Measurements from ENCODE around the gene TMPRSS6. TPM values are rescaled to one million over a fixed set of nuclear protein-coding genes. Genes with fewer than 3 reads are reported as not detected.

TMPRSS6 gene
- total and polyA plus RNA-seq, 3 experiments from 2014 or later = 0.16 to 0.68 (median 0.42) TPM

- no peaks in the 10 kb centered on the region for H3K36me3 ChIP-seq (ENCODE audit: insufficient read depth, low read length)
- POLR2A ChIA-PET = interaction anchor here (0.6 kb wide), 1 partner anchor 500 kb away, joined by 3 read pairs; no protein-coding TSS in a partner anchor
- H3K4me3 ChIP-seq (ENCODE audit: low read length) = no peak overlapping the region
- Mint-ChIP-seq H3K9me3 (no peaks in the 10 kb centered on the region), H3K27me3 (peaks cover 0 to 9% of the 10 kb centered on the region in 2 donors), H3K4me1 (peaks cover 8 to 21% (median 15%) of the 10 kb centered on the region in 3 donors), H3K36me3 (no peaks in the 10 kb centered on the region), H3K4me3 (peak overlapping the region in 1 of 7 donors; percentile 35), H3K27ac (peak overlapping the region in 4 of 8 donors; percentile 6 to 85 (median 70))
- H3K4me1 ChIP-seq (ENCODE audit: insufficient read depth, low read length) = no peaks in the 10 kb centered on the region
- CTCF ChIA-PET = interaction anchor here (0.8 to 1.5 kb wide), 2 partner anchors 21 to 123 kb away, joined by 3 to 5 read pairs; no protein-coding TSS in a partner anchor
- no peaks in the 10 kb centered on the region for H3K27me3 ChIP-seq (ENCODE audit: insufficient read depth, low read length, poor library complexity, severe bottlenecking)
- DNase-seq = no peak
- H3K27ac ChIP-seq (ENCODE audit: low read depth, low read length) = no peak overlapping the region
- H3K9me3 ChIP-seq (ENCODE audit: low read length) = no peaks in the 10 kb centered on the region
Measured at GRCh38 chr22:37100589-37101127, 8.9 kb downstream of the TMPRSS6 start.

GRCh38 chr22:37098976-37099591, 10.4 kb downstream of the TMPRSS6 start:
- no peaks in the 10 kb centered on the region for H3K36me3 ChIP-seq (ENCODE audit: insufficient read depth, low read length)
- H3K36me3 Mint-ChIP-seq = peaks cover 0 to 6% (median 0%) of the 10 kb centered on the region in 3 donors
- peaks cover 11 to 21% (median 20%) of the 10 kb centered on the region in 3 donors for H3K4me1 Mint-ChIP-seq
- no peak overlapping the region for H3K4me3 ChIP-seq (ENCODE audit: low read length)
- peak in 1 of 5 donors; percentile 11 for DNase-seq
- H3K27ac Mint-ChIP-seq = peak overlapping the region in 6 of 8 donors; percentile 12 to 73 (median 45)
- peaks cover 5 to 21% of the 10 kb centered on the region in 2 donors for H3K27me3 Mint-ChIP-seq
- no peaks in the 10 kb centered on the region for H3K4me1 ChIP-seq (ENCODE audit: insufficient read depth, low read length)
- no peak overlapping the region for H3K27ac ChIP-seq (ENCODE audit: low read depth, low read length)
- H3K4me3 Mint-ChIP-seq = peak overlapping the region in 1 of 7 donors; percentile 49
- POLR2A ChIA-PET = no interaction called here
- H3K27me3 ChIP-seq (ENCODE audit: insufficient read depth, low read length, poor library complexity, severe bottlenecking) = no peaks in the 10 kb centered on the region
- H3K9me3 Mint-ChIP-seq = no peaks in the 10 kb centered on the region
- no peaks in the 10 kb centered on the region for H3K9me3 ChIP-seq (ENCODE audit: low read length)
- CTCF ChIA-PET = interaction anchor here (0.7 to 1.4 kb wide), 6 partner anchors 11 to 100 kb away, joined by 3 read pairs; partner anchors contain the start of gene TMPRSS6

GRCh38 chr22:37097346-37097745, 12.2 kb downstream of the TMPRSS6 start:
- no peaks in the 10 kb centered on the region for H3K27me3 ChIP-seq (ENCODE audit: insufficient read depth, low read length, poor library complexity, severe bottlenecking)
- H3K27me3 Mint-ChIP-seq = peaks cover 5 to 24% of the 10 kb centered on the region in 2 donors
- no peak overlapping the region for H3K4me3 Mint-ChIP-seq
- POLR2A ChIA-PET = no interaction called here
- DNase-seq = no peak
- no peak overlapping the region for H3K27ac ChIP-seq (ENCODE audit: low read depth, low read length)
- CTCF ChIA-PET = no interaction called here
- H3K9me3 Mint-ChIP-seq = no peaks in the 10 kb centered on the region
- no peaks in the 10 kb centered on the region for H3K36me3 ChIP-seq (ENCODE audit: insufficient read depth, low read length)
- no peak overlapping the region for H3K4me3 ChIP-seq (ENCODE audit: low read length)
- H3K36me3 Mint-ChIP-seq = peaks cover 0 to 6% (median 0%) of the 10 kb centered on the region in 3 donors
- peaks cover 11 to 21% (median 20%) of the 10 kb centered on the region in 3 donors for H3K4me1 Mint-ChIP-seq
- no peak overlapping the region for H3K27ac Mint-ChIP-seq
- H3K9me3 ChIP-seq (ENCODE audit: low read length) = no peaks in the 10 kb centered on the region
- H3K4me1 ChIP-seq (ENCODE audit: insufficient read depth, low read length) = no peaks in the 10 kb centered on the region

DNA sequence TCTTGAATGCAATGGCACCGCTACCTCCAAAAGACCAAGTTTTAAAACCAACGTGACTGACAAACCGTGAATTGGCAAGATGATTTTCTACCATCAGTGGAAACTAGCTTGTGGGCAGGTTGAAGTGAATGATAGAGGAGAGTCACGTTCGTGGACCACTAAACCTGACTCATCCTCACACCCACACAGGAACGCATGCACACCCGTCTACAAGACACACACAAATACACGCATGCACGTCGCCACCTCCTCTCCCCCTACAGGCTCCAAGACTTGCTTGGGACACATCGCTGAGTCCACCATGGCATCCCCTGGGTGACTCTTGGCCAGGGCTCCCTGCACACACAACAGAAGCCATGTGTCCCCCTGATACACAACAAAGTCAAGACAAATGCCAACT, 14.4 kb downstream of the TMPRSS6 start:
- H3K27me3 Mint-ChIP-seq = peaks cover 5 to 24% of the 10 kb centered on the region in 2 donors
- H3K36me3 Mint-ChIP-seq = peaks cover 0 to 6% (median 0%) of the 10 kb centered on the region in 3 donors
- H3K27ac Mint-ChIP-seq = peak overlapping the region in 1 of 8 donors; percentile 64
- Histone ChIP-seq H3K36me3 (ENCODE audit: insufficient read depth, low read length) (no peaks in the 10 kb centered on the region), H3K4me3 (ENCODE audit: low read length) (no peak overlapping the region), H3K27ac (ENCODE audit: low read depth, low read length) (no peak overlapping the region), H3K9me3 (ENCODE audit: low read length) (no peaks in the 10 kb centered on the region), H3K4me1 (ENCODE audit: insufficient read depth, low read length) (no peaks in the 10 kb centered on the region), H3K27me3 (ENCODE audit: insufficient read depth, low read length, poor library complexity, severe bottlenecking) (no peaks in the 10 kb centered on the region)
- H3K4me3 Mint-ChIP-seq = no peak overlapping the region
- no peaks in the 10 kb centered on the region for H3K9me3 Mint-ChIP-seq
- ChIA-PET POLR2A (no interaction called here), CTCF (no interaction called here)
- no peak for DNase-seq
- H3K4me1 Mint-ChIP-seq = peaks cover 6 to 14% (median 13%) of the 10 kb centered on the region in 3 donors

DNA sequence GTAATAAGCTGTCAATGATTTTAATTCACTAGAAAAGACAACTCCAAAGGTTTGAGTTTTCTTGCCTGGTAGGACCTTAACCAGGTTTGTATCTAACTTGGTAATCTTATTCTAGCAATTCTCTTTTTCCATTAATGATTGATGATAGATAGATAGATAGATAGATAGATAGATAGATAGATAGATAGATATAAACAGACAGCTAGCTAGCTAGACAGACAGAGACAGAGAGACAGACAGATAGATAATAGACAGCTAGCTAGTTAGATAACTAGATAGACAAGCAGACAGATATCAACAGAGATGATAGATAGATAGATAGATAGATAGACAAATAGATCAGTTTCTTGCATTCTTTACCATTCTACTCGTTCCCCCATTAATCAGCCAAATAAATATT, 15.3 kb downstream of the TMPRSS6 start:
- CTCF ChIA-PET = no interaction called here
- no peak overlapping the region for H3K27ac Mint-ChIP-seq
- H3K27me3 ChIP-seq (ENCODE audit: insufficient read depth, low read length, poor library complexity, severe bottlenecking) = no peaks in the 10 kb centered on the region
- H3K27me3 Mint-ChIP-seq = peaks cover 8 to 24% of the 10 kb centered on the region in 2 donors
- peaks cover 0 to 6% (median 0%) of the 10 kb centered on the region in 3 donors for H3K36me3 Mint-ChIP-seq
- no peaks in the 10 kb centered on the region for H3K9me3 Mint-ChIP-seq
- POLR2A ChIA-PET = interaction anchor here (0.6 kb wide), 1 partner anchor 15 kb away, joined by 3 read pairs; the partner anchor contains the start of gene TMPRSS6
- peaks cover 6 to 14% (median 13%) of the 10 kb centered on the region in 3 donors for H3K4me1 Mint-ChIP-seq
- no peak overlapping the region for H3K27ac ChIP-seq (ENCODE audit: low read depth, low read length)
- no peak for DNase-seq
- H3K36me3 ChIP-seq (ENCODE audit: insufficient read depth, low read length) = no peaks in the 10 kb centered on the region
- no peaks in the 10 kb centered on the region for H3K4me1 ChIP-seq (ENCODE audit: insufficient read depth, low read length)
- no peaks in the 10 kb centered on the region for H3K9me3 ChIP-seq (ENCODE audit: low read length)
- H3K4me3 Mint-ChIP-seq = no peak overlapping the region
- no peak overlapping the region for H3K4me3 ChIP-seq (ENCODE audit: low read length)

GRCh38 chr22:37092997-37093396, 16.5 kb downstream of the TMPRSS6 start:
- Histone ChIP-seq H3K9me3 (ENCODE audit: low read length) (no peaks in the 10 kb centered on the region), H3K36me3 (ENCODE audit: insufficient read depth, low read length) (no peaks in the 10 kb centered on the region), H3K4me3 (ENCODE audit: low read length) (no peak overlapping the region), H3K27me3 (ENCODE audit: insufficient read depth, low read length, poor library complexity, severe bottlenecking) (no peaks in the 10 kb centered on the region), H3K27ac (ENCODE audit: low read depth, low read length) (no peak overlapping the region), H3K4me1 (ENCODE audit: insufficient read depth, low read length) (no peaks in the 10 kb centered on the region)
- H3K36me3 Mint-ChIP-seq = peaks cover 0 to 6% (median 0%) of the 10 kb centered on the region in 3 donors
- H3K4me3 Mint-ChIP-seq = no peak overlapping the region
- H3K4me1 Mint-ChIP-seq = peaks cover 3 to 6% (median 5%) of the 10 kb centered on the region in 3 donors
- H3K9me3 Mint-ChIP-seq = no peaks in the 10 kb centered on the region
- no peak for DNase-seq
- ChIA-PET POLR2A (no interaction called here), CTCF (interaction anchor here (1.5 kb wide), 1 partner anchor 20 kb away, joined by 3 read pairs; no protein-coding TSS in a partner anchor)
- H3K27me3 Mint-ChIP-seq = peaks cover 8 to 24% of the 10 kb centered on the region in 2 donors
- no peak overlapping the region for H3K27ac Mint-ChIP-seq

- Mint-ChIP-seq H3K36me3 (peaks cover 0 to 6% (median 0%) of the 10 kb centered on the region in 3 donors), H3K4me1 (peaks cover 3 to 6% (median 5%) of the 10 kb centered on the region in 3 donors), H3K9me3 (no peaks in the 10 kb centered on the region), H3K4me3 (no peak overlapping the region), H3K27me3 (peaks cover 8 to 22% of the 10 kb centered on the region in 2 donors), H3K27ac (no peak overlapping the region)
- Histone ChIP-seq H3K4me3 (ENCODE audit: low read length) (no peak overlapping the region), H3K9me3 (ENCODE audit: low read length) (no peaks in the 10 kb centered on the region), H3K4me1 (ENCODE audit: insufficient read depth, low read length) (no peaks in the 10 kb centered on the region), H3K27me3 (ENCODE audit: insufficient read depth, low read length, poor library complexity, severe bottlenecking) (no peaks in the 10 kb centered on the region), H3K27ac (ENCODE audit: low read depth, low read length) (no peak overlapping the region), H3K36me3 (ENCODE audit: insufficient read depth, low read length) (no peaks in the 10 kb centered on the region)
- ChIA-PET POLR2A (no interaction called here), CTCF (interaction anchor here (1.5 kb wide), 1 partner anchor 21 kb away, joined by 3 read pairs; no protein-coding TSS in a partner anchor)
- no peak for DNase-seq
Measured at GRCh38 chr22:37091994-37092393, 17.5 kb downstream of the TMPRSS6 start.

All from CD8-positive, alpha-beta memory T cell (primary cell).